Lower leg skin (tissue), 3 donors: Measurements from ENCODE around the gene OR10X1.

Experiments
- POLR2A ChIP-seq, 2 donors: fragments of 450-650 bp; IDR thresholded peaks; one replicate each; pipeline ENCODE4 v1.6.1; 2016 to 2017; ENCODE audit warnings: antibody characterized with exemption in 2 of 2, mild to moderate bottlenecking in 1 of 2, moderate library complexity in 1 of 2
- TF ChIP-seq, protein P1 (sequence below), 3 donors: fragments of 450-650 bp; IDR thresholded peaks; one replicate each; pipeline ENCODE4 v1.5.1; 2016; ENCODE audit warnings: antibody characterized with exemption in 3 of 3, mild to moderate bottlenecking in 3 of 3, moderate library complexity in 2 of 3

GRCh38 chr1:158547533-158547932 is 32.2 kb downstream of the OR10X1 start:
- TF ChIP-seq, protein P1, sequence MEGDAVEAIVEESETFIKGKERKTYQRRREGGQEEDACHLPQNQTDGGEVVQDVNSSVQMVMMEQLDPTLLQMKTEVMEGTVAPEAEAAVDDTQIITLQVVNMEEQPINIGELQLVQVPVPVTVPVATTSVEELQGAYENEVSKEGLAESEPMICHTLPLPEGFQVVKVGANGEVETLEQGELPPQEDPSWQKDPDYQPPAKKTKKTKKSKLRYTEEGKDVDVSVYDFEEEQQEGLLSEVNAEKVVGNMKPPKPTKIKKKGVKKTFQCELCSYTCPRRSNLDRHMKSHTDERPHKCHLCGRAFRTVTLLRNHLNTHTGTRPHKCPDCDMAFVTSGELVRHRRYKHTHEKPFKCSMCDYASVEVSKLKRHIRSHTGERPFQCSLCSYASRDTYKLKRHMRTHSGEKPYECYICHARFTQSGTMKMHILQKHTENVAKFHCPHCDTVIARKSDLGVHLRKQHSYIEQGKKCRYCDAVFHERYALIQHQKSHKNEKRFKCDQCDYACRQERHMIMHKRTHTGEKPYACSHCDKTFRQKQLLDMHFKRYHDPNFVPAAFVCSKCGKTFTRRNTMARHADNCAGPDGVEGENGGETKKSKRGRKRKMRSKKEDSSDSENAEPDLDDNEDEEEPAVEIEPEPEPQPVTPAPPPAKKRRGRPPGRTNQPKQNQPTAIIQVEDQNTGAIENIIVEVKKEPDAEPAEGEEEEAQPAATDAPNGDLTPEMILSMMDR (IDR thresholded peaks at IDR 0.05) = no peak
- no peak for TF ChIP-seq POLR2A (IDR thresholded peaks at IDR 0.05)
